Measurements from ENCODE around the gene DGKI.

The DGKI gene

DNA sequence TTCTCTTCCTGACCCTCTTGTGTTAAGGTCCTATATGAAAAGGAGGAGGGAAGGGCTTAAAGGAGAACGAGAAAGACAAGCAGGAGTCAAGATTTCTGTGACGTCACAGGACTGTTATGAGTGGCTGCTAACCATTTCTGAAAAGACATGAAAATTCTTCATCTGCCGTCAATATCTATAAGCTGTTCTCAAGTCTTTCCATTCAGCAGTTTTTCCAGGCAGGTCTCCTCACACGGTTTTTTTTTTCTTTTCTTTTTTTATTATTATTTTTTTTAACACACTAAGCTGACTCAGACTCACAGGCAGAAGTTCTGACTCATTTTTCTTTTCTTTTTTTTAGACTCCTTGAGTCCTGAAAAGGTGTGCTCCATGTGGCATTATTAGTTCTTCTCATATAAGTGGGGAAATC is 72.0 kb downstream of the DGKI start:
- no peak for DNase-seq

DNA sequence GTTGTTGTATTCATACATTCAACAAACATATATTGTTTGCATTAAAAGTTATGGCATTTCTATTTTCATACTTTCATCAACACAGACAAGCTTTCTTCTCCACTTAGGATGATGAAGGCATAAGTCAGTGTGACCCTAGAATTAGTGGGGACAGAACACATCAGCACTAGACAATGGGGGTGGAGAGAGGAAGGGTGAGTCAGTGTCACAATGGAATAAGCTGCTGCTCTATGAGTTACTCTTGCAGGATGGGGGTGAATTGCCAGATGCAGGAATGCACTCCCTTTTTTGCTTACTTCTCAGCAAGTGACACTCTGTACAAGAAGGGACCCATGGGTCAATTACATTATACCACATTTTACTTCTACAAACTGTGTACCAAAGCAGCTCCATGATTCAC is 74.0 kb downstream of the DGKI start:
- DNase-seq: no peak

DNA sequence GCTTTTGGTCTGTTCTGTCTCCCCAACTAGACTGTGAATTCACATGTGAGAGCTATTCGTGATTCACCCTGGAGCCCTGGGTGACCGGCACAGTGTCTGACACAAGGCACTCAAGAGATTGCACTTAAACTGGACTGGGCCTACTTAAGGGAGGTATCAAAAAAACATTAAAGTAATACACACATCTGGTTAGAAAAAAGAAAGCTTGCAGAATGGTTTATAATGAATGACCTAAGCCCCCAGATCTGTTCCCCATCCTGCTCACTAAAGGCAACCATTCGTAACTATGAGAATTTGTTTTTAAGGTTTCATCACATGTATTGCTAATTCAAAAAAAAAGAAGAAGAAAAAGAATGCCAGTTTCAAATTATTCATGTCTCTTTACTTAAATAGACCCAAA is 74.5 kb downstream of the DGKI start:
- no peak for DNase-seq

DNA sequence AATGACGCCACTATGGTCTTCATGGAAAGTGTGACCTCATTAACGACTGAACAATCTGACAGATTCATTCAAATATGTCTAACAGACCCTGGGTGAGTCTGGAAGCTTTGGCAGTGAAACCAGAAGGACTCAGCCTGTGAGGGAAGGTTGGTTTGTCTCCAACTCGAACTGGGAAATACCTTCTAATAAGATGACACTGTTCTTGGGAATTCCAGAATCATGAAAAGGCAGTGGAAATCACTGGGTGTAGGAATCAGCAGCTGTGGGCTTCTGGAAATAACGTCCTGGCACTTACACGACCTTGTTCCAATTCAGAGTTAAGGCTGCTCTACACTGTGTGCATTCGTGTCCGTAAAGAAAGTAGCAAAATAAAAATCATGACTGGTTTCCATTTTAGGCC is 75.1 kb downstream of the DGKI start:
- no peak for DNase-seq

DNA sequence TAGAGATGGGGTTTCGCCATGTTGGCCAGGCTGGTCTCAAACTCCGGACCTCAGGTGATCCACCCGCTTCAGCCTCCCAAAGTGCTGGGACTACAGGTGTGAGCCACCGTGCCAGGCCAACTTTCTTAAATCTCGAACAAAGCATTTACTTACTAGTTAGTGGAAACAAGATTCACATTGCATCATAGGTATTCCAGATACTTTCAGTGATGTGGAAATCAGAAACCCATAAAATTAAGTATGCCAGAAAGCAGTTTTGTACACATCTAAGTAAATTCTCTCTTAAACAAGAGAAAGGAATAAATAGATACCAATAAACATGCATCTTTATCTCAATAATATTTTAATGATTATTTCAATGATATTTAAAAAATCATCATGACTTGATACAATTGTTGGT is 75.5 kb downstream of the DGKI start:
- DNase-seq: no peak

DNA sequence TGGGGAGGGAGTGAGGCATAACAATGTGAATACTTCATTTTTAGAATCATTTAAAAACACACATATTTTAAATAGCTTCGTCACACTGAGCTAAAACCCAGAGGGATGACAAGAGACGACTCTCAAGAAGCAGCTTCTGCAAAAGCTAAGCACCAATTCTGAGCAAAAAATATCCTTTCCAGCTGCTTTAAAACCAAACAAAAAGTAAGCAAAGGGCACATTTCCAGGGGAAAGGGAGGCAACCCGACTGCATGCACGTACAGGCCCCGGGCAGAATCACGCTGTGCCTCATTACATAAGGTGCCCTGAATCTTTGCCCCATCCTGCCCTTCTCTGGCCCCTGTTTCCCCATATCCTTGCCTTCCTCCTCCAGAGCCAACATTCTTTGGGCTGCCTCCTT is 78.4 kb downstream of the DGKI start:
- DNase-seq: no peak

DNA sequence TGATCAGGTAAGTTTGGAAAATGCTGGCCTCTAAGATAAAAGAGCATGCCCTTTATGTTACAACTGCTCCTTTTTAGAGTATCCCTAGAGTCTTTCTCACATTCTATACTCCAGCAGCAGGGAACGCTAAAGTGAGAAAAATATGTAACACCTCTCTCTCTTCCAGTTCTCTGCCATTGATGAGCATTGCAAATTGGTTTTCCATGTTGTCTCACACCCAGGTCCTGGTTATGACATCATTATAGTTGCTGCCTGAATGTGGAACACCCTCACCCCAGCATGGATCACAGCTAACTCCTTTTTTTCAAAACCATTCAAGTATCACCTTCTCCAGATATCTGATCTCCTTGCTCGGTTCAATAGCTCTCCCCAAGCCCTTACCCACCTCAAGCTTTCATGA is 84.4 kb downstream of the DGKI start:
- DNase-seq: no peak

DNA sequence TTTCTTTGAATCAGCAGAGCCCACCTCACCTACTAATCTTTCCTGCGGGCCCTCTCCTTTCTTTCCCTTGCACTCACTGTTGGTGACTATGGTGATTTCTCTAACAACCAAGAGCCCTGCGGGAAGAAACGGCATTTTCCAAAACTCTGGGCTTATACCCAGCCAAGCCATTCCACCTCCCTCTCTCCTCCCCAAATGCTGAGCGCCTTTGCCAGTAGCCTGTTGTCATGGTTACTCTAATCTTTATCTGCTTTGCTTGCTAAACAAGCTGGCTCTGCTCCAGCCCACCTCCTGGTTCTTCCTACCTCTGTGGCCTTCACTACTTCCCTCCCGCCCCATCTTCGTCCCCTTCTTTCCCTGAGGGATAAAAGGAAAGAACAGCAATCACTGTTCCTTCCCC is 86.7 kb downstream of the DGKI start:
- DNase-seq: no peak

DNA sequence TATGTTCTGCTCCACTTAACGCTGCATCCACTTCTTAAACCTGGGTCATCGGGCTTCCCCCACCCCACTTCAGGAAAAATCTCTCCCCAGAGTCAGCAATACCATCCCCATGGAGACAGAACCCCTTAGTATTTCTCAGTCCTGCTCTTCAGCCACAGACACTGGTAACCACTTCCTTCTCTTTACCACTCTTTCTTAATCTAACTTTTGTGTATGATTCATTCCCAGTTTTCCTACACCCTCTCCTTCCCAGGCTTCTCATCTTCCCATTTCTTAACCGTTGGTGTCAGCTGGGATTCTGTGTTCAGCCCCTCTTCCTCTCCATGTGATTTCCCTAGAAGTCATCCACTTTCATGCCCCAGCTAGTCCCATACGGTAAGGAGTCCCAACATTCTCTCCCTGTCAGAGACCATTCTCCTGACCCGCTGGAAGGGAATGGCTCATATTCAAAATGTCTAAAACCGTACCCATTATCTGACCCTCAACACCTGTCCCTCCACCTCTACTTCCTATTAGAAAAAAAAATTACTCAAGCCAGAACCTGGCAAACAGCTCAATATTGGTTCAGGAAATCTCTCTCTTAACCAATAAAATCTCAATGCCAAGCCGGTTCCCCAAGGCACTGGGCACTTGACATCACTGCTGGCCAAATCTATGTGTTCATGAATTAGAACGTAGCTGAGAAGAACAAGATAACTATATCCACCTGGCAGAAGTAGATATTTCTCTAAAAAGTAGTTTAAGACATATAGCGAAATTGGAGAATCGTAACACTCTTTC is 89.4 kb downstream of the DGKI start:
- DNase-seq: no peak

DNA sequence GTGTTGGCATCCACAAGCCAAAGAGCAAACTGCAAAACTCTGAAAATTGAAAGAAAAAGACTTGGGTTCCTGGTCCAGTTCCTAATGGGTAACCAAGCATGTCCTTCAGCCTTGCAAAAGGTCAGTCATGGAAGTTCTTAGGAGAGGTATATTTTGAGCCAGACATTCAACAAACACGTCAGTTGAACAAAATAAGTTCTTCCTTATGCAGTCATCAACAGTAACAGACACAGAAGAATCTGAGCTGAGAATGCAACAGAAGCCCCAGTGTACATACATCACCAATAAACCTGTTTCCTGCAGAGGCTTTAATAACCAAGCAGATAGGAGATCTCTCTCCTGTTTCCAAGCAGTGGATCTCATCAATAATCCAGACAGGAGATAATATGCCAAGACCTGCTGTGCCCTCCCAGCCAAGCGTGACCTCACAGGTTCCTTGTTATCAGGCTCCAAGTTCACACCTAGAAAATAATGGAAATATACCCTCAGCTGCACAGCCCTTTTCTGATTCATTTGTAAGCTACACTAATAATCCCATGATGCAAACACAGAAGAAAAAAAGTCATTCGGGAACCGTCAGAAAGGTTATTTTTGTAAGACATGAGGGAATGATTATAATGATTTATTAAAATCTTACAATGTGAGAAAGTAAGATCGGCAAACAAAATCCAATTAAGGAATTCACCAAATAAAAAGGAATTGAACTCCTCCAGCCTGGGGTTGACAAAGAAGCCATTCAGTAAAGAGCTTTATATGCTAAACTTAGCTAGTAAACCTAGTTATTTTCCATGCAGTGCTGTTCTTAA is 90.7 kb downstream of the DGKI start:
- DNase-seq: no peak

DNA sequence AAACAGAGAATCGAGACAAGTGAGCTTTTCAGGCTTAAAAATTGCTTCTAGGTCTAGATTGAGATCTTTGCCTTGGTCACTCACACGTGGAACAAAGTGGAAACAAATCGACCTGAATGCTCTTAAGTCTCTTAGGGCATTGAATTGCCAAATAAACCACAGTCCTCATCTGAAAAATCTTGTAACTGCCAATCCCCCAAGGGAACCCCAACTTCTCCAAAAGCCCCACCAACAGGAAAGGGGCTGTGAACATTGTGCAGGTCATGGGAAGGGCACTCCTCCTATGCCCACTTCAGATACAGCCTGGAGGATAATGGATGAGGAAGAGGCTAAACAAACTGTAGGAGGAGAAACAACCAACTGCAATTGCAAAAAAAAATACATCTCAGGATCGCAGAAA is 91.3 kb downstream of the DGKI start:
- no peak for DNase-seq

DNA sequence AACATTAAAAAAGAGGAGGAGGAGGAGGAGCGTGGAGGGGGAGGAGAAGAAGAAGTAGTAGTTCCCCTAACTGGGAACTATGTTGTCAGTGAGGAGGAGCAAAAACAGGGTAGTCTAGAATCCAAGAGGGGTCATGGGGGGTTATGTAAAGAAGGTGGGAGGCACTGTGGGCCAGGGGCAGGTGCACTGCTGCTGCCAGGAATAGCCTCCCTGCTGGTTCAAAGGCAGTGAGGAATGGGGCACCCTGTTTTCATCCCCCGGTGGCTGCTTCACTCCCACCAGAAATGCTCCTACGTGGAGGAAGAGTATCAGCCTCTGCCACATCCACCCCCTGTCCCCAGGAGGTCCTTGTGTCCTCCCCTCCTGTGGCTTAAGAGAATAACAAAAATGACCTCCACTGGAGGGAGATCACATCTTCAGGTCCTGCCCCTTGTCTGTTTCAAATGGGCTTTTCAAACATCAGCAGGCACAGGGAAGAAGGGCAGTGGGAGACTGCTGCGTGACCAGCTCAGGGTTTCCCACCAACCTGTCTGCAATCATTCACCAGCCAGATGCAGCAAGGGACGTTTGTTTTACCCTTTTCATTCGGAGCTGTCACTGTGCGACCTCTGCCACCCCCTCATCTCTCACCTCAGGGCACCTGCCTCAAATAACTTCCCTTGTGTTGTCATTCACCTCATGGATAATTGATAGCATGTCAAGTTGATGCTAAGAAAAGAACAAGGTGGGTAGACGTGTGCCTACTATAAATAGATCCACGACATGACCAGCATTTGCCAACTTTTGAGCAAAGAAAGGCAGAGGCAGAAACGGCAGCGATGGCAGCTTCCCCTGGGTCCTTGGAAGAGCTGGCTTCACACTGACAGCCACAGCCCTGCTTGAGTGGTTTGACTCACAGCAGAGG is 92.6 kb downstream of the DGKI start:
- no peak for DNase-seq

DNA sequence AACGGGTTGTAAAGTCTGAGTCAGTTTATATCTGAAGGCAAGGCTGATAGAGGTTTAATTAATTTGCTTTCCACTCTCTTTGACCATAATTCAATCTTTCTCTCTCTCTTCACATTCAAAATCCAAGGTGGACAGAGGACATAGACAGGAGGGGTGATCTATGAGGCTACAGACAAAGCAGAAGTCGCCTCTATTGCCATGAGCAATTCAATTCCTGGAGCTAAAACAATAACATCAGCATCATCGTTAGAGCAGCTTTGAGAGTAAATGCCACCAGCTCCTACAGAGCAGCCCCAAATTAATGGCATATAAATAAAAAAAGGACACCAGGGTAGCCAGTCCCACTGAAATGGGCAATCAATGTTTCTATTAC is 93.2 kb downstream of the DGKI start:
- no peak for DNase-seq

DNA sequence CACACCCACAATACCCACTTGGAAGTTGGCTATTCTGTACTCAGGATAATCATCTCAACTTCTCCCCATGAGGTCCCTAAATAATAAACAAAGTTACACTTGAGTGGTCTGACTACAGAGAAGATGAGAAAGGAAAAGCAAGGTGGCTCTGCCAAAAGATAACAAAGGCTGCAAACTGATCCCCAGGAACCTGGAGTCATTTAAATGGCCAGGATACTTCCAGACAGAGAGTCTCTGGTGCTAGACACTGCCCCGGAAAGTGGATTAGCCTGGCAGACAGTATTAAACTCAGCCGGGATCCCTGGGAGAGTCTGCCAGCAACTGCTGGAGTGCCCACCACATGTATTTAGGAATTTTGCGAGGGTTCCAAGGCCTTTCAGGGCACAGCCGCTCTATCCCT is 93.7 kb downstream of the DGKI start:
- no peak for DNase-seq

DNA sequence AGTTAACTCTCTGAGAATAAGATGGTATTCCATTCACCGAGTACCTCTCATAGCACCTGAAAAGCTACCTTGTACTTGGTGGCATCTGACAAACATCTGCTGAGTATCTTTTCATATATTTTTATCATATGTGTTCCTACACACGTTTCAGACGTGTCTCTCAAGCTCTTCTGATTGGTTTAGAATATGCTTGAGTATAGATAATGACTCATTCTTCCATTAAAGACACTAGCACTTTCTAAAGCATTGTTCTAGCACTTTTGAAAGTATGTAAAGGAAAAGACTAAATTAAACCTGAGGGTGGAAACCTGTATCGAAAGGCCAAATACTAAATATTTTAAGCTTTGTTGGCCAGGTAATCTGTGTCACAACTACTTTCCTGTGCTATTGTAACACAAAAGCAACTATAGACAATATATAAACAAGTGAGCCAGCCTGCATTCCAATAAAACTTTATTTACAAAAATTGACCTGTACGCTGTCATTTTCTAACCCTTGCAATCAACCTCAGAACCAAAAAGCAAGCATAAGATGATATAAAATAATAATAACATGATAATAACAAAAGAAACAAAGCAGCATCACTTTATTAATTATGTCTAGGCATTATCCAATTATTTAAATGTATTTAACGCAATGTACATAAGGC is 95.3 kb downstream of the DGKI start:
- DNase-seq: no peak

DNA sequence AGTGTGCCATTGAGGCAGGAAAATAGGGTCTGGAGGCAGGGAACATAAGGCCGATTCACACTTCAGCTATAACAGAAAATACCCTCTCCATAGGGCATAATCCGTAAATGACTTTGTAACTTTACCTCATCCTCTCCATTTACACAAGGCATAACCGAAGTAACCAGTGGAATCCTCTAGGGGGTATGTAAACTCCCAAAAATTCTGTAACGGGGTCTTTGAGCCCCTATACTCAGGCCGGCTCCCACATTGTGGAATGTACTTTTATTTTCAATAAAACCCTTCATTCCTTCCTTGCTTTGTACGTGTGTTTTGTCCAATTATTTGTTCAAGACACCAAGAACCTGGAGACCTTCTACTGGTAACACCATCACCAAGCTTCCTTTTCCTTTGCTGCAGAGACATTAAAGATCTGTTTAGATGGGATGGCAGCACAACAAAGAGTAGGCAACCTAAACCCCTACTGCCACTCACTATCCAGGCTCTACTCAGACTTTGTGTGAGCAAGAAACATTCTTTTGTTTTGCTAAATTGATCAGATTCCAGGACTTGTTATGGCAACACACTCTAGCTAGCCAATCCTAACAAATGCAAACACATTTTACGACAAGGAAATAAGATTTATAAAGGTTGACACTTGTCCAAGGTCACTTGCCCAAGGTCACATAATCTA is 99.3 kb downstream of the DGKI start:
- DNase-seq: no peak

DNA sequence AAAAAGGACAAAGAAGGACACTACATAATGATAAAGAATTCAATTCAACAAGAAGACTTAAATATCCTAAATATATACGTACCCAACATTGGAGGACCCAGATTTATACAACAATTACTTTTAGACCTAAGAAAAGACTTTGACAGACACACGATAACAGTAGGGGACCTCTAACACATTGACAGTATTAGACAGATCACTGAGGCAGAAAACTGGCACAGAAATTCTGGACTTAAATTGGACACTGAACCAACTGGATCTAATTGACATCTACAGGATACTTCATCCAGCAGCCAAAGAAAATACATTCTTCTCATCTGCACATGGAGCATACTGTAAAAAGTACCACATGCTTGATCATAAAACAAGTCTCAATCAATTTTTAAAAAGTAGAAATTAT is 103.8 kb downstream of the DGKI start:
- no peak for DNase-seq

DNA sequence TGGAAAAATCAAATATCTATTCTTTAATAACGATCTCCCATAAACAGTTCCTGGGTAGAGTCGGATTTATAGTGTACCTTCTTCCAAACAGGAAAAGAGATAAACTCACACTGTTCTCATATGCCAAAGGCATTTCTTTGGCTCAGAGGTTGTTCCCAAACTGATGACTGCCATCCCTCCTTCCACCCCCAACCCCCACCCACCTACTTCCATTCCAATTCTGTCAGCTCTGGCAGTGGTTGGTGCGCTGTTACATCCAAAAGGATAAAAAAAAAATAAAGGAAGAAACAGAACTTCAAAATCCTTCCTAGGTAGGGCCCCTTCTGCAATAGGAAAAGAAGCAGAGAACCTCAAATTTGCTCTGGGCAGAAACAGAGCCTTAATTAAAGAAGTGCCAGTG is 104.7 kb downstream of the DGKI start:
- DNase-seq: no peak

DNA sequence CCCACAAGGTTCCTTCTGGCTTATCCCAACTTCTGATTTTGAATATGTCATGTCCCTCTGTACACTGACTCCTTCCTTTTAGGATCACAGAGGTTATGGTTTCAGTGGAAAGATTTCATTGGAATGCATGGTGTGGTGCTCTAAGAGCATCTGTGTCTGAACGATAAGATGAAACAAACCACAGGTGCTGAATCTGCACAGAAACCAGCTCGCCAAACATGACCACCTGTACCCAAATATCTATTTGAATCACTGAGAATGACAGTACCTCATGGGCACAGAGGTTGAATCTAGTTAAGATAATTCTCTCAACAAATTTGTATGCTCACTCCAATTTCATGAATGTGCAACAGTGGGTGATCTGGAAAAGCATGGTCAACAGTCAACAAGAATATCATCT is 105.3 kb downstream of the DGKI start:
- no peak for DNase-seq

DNA sequence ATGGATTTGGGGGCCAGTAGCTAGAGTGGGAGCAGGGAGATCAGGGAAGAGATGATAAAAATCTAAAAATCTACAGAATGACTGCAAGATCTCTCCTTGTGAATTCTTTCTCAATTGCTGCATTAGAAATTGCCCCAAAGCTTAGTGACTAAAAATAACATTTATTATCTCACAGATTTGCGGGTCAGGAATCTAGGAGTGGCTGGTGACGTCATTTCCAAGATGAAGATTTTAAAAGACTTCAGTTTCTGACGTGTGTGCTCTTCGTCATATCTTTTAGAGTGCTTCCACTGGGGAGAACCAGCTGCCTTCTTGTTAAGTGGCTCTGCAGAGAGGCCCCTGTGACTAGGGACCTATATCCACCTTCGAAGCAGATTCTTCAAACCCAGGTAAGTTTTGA is 112.6 kb downstream of the DGKI start:
- DNase-seq: no peak

DNA sequence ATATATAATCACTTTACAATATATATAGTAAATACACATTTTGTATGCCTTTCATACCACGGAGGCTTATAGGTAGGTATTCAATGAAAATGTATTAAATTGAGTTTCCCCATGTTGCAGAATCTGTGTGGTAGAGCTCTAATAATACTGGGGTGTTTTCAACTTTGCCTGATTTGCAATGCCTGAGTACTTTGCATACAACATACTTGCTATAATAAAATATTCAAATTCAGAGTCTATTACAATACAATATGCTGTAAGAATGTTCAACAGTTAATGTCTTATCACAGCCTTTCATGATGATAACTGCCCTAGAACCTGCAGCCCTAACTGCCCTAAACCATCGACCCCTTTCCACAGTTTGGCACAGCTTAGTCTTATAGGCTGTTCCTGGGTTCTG is 114.6 kb downstream of the DGKI start:
- no peak for DNase-seq

DNA sequence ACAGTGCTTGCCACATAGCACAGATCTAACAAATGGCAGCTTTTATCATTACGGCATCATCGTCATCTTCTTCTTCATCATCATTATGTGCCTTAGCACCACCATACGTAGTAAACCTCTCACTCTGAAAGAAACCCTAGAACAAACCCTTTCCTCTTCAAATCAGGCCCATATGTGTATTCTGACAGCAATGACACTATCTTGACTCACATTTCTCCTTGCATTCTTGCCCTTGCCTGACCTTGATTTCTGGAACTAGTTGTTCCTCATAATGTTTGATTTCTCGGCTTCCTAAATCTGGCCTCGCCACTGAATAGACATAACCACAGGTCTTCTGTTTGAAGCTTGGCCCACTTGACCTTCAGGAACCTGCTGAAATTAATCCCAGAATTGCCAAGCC is 115.3 kb downstream of the DGKI start:
- DNase-seq: no peak

DNA sequence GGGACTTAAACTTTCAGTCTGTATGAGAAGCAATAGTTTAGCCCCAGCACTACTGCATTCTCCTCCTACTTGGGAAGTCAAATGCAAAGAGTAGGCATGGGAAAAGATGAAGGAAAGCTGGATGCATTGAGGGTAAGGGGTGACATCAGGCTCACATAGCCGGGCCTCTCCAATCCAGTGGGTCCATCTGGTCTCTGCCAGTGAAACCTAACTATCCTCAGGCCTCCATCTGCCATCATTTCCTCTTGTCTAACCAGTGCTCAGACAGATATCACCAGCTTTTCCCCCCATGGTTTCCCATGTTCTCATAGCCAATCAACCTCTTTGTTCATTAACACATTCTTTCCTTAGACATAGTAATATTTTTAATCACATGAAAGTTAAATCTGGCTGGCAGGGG is 118.3 kb downstream of the DGKI start:
- DNase-seq: no peak
